Colon (tissue), 2 donors: ENCODE measurements around the gene IGFN1.
"Not testable (repeated sequence)": the region's sequence is repeated elsewhere in the genome, so short reads cannot be mapped to it uniquely, and the experiment has no call there.

Source experiments
- FAIRE-seq: peaks from 2 replicates; lab custom pipeline; 2012; peaks lifted over from hg19 to GRCh38; lab: Jason Lieb, UNC
- donor health status: control.
- donor health status: control.

The IGFN1 gene

GRCh38 chr1:201190624-201191051, at the start of gene IGFN1:
Gene IGFN1, plus strand, starts transcription at chr1:201190824. Its CDS starts 2,470 bp downstream, at chr1:201193294.
- no peak for FAIRE-seq

- no peak for FAIRE-seq
Measured at GRCh38 chr1:201140941-201141260, 49.7 kb upstream of the IGFN1 start.

- FAIRE-seq, result no peak
Measured at GRCh38 chr1:201141418-201141817, 49.2 kb upstream of the IGFN1 start.

- no peak for FAIRE-seq
Measured at GRCh38 chr1:201142011-201142848, 48.4 kb upstream of the IGFN1 start.

GRCh38 chr1:201142849-201143725, 47.5 kb upstream of the IGFN1 start:
- no peak for FAIRE-seq

GRCh38 chr1:201143726-201144635, 46.6 kb upstream of the IGFN1 start:
- FAIRE-seq, result no peak

- no peak for FAIRE-seq
Measured at GRCh38 chr1:201144701-201145100, 45.9 kb upstream of the IGFN1 start.

- no peak for FAIRE-seq
Measured at GRCh38 chr1:201145132-201145531, 45.5 kb upstream of the IGFN1 start.

- FAIRE-seq, result no peak
Measured at GRCh38 chr1:201145816-201146215, 44.8 kb upstream of the IGFN1 start.

- no peak for FAIRE-seq
Measured at GRCh38 chr1:201146626-201147390, 43.8 kb upstream of the IGFN1 start.

GRCh38 chr1:201147396-201148015, 43.1 kb upstream of the IGFN1 start:
- FAIRE-seq, result no peak

- FAIRE-seq, result no peak
Measured at GRCh38 chr1:201149400-201149799, 41.2 kb upstream of the IGFN1 start.

GRCh38 chr1:201153474-201154388, 36.9 kb upstream of the IGFN1 start:
- no peak for FAIRE-seq

GRCh38 chr1:201154389-201155165, 36.0 kb upstream of the IGFN1 start, which contains the start of gene TMEM9:
Gene TMEM9, minus strand, starts transcription at chr1:201154474. Its CDS starts 551 bp downstream, at chr1:201153923.
- FAIRE-seq, result no peak

- no peak for FAIRE-seq
Measured at GRCh38 chr1:201155354-201155753, 35.3 kb upstream of the IGFN1 start.

- no peak for FAIRE-seq
Measured at GRCh38 chr1:201156346-201156745, 34.3 kb upstream of the IGFN1 start.

- no peak for FAIRE-seq
Measured at GRCh38 chr1:201156819-201157218, 33.8 kb upstream of the IGFN1 start.

GRCh38 chr1:201157949-201158348, 32.7 kb upstream of the IGFN1 start:
- no peak for FAIRE-seq

GRCh38 chr1:201163036-201163435, 27.6 kb upstream of the IGFN1 start:
- not testable (repeated sequence) for FAIRE-seq
